ENCODE measurements around the gene HTR7. TPM values are rescaled to one million over a fixed set of nuclear protein-coding genes. Genes with fewer than 3 reads are reported as not detected.

The HTR7 gene
- total and polyA plus RNA-seq, 2 of the 8 experiments (the other 6 are each of a cell fraction or from before 2014, with no cell fraction given): 22.9 to 24.6 TPM

DNA sequence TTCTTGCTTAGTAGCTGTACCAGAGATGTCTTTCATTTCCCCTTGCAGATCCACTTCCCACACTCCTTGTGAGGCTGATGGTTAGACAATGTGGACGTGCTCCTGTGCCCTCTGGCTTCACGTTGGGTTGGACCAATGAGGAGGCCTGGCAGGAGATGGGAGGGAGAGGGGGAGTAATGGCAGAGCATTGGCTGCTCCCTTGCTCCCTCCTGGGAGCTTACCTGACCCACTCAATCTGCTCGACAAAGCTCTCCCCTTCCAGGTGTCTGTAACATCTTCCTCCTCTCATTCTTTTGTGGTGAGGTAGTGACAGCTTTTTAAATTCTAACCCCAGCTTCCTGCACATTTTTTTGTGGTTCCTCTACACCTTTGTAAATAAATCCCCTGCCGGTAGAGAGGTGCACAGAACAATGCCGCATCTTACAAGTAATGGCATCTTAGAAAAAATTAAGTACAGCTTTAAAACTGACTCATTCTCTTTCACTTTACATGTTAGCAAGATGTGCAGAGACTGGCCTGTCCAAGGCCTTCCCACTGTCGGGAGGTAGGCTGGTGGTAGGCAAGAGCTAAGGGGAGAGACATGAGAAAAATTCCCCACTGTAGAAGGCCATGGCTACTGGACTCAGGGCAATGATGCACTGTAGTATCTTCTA is 134.3 kb downstream of the HTR7 start (continued):
- TF ChIP-seq SAP30 (IDR thresholded peaks at IDR 0.05; ENCODE audit: insufficient read depth, insufficient replicate concordance, low read length) (no peak), RAD21 (IDR thresholded peaks at IDR 0.05 in 1 of 2, conservative IDR thresholded peaks at IDR 0.05 in 1 of 2; ENCODE audit: low read depth in 2 of 2, low read length in 2 of 2) (no peak), CBX8 (IDR thresholded peaks at IDR 0.05; ENCODE audit: borderline replicate concordance, low read depth, low read length) (no peak), RXRA (IDR thresholded peaks at IDR 0.05; ENCODE audit: insufficient read depth, low read depth, low read length) (no peak), SP4 (IDR thresholded peaks at IDR 0.05; ENCODE audit: low read length) (no peak), KDM5A (IDR thresholded peaks at IDR 0.05; ENCODE audit: low read length) (no peak), SP2 (IDR thresholded peaks at IDR 0.05; ENCODE audit: low read length) (no peak)
- TF ChIP-seq, protein P1, sequence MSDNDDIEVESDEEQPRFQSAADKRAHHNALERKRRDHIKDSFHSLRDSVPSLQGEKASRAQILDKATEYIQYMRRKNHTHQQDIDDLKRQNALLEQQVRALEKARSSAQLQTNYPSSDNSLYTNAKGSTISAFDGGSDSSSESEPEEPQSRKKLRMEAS (IDR thresholded peaks at IDR 0.05): no peak
